HG02610 (cell line): ENCODE measurements around the gene MITF.

Source experiments
- ATAC-seq: cut with Tn5 transposase; IDR thresholded peaks from one replicate; pipeline ENCODE4 v1.9.1; 2021; ENCODE audit warnings: mild to moderate bottlenecking, moderate library complexity; ENCODE audit not compliant: unreplicated experiment

MITF gene

DNA sequence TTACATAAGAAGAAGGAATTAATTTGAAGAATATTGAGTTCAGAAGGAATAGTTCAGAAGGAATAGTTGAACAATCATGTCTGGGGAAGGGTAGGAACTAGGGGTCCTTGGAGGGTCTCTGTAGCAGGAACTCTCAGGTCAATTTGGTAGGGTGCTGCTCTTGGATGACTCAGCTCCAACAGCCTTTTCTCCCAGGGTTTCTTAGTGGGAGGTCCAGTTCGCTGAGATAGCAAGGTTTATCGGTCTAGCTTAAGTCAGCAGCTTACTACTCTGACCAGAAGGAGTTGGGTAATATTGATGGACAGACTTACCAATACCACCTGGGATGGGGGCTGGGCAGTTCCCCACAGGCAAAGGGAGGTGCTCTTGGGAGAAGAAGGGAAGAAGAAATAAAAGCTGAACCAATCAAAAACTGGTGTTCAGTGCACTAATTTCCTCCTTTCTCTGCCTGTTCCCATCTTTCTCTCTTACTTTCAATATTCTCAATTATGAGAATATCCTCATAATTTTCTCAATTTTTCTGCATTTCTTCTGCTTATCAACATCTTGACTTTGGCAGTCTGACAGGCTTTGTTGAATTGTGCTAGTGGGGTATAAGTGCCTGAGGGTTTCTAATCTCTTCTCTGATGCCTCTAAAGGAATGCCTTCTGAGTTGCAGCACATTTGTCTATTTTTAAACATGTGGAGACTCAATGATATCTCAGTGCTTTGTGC, 14.4 kb upstream of the MITF start:
- ATAC-seq = no peak

- no peak for ATAC-seq
Observed at GRCh38 chr3:69725994-69726571, 13.2 kb upstream of the MITF start.

- ATAC-seq = no peak
Observed at GRCh38 chr3:69729147-69729919, 9.9 kb upstream of the MITF start.

GRCh38 chr3:69731080-69731479, 8.2 kb upstream of the MITF start:
- no peak for ATAC-seq

- ATAC-seq = no peak
Observed at GRCh38 chr3:69735893-69736292, 3.4 kb upstream of the MITF start.

DNA sequence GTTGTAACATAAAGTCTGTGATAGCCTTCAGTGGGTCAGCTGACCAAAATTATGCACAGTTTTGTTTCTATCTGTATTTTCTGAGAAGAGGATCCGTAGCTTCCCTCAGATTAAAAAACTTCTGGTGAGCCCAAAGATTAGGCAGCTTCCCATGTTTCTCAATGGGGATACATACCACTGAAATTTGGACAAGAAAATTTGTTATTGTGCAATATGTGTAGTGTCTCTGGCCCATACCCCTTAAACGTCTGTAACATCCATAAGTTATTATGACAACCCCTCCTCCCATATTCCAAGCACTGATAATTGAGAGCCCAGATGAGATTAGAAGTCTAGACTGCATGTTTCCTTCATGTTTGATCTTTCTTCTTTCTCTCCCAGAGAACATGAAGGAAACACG, 1.9 kb upstream of the MITF start:
- ATAC-seq = no peak

DNA sequence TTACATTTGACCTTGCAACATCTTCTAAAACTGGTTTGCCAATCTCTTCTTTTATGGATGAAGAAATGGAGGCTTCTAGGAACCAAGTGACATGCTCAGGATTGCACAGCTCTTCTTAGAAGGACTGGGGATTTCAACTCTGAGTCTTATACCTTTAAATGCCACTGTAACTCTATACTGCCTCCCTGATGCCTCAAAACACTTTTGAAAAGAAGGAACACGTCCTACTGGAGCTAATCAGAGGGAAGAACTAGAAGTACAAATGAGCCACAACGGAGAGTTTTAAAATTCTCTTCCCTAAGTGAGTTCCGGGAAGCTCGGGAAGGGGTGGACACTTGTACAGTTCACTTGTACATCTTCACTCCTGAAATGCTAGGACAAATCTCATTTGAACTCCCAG, 949 bp upstream of the MITF start:
- ATAC-seq = no peak

DNA sequence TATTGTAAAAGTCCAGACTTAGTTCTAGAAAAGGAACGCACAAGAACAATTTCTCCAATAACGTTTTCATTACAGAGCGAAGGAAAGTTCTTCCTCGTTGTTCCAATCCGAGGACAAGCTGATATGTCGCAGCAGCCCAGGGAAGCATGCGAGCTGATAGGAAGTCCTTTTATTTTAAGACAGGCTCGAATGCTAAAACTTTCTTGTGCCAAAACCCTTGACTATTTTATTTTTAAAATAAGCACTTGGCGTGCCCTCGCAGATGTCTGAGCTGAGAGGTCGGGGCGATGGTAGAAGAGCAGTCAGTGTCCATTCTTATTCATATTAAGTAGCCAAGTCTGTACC, 433 bp upstream of the MITF start:
- no peak for ATAC-seq

DNA sequence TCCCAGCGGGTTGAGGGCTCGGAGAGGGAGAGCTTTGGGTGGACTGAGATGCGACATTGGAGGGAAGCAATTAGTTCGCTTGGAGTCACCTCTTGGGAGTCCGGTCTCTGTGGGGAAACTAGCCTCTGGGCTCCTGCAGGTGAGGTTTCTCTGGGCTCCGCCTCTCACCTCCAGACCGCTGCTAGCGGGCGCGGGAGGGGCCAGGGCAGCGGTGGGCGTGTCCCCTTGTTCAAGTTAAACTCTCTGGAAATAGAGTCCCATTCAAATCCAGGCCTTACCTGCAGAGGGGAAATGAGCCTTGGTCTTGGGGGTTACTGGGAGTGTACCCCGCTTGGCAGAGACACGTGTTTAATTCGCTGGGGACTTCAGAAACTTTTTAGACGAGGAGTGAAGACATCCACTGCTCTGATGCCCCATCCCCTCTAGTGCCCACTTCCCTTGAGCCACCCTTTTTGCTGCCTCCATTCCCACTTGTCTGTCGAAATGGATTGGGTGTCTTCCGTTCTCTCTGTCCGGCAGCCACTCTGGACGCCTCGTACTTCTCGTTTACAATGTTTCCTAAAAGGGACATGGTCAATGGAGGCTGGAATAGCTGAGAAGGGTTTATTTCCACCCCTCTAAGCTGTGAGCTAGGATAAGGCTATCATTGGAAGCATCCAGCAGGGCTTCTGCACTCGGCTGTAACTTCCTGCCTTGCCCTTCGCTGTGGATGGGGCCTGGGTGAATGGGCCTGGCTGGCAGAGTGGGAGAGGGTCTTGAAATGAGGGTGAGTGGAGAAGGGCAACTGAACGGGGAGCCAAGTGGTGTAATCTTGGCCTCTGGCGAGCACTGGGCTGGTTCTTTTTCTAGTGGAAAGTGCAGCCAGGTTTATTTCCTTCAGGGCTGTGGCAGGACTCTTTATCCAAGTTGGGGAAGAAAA, 1.1 kb downstream of the MITF start:
- no peak for ATAC-seq

DNA sequence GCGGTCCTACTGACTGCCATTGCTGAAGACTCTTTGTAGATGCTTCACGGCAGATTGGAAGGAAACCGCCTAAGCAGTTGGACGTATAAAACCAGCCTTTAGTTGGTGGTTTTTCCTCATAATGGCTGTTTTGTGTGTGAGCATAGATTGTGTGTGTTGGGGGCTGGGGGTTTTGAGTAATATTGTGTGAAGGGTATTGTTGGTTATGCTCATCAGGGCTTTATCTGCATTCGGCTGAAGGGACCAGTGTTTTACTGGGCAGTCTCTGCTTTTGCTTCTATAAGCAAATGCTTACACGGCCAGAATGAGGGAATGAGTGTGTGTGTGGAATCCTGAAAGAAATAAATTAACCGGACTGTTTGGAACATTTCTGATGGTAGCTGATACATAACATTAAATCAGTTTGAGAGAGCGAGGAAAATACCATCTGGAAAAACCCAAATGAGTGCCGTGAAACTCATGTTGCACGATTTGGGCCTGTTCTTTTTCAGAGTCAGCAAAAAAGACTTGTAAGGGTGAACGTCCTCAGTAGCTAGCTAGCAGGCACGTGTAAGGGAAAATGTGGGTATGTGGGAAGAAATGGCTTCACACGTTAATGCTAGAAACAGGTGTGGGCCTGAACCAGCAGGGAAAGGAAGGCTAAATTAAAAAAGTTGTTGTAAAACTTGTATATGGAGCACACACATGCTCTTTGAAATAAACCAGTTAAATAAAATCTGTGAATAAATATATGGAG, 1.9 kb downstream of the MITF start:
- ATAC-seq = no peak

- ATAC-seq = no peak
Observed at GRCh38 chr3:69742391-69742790, 3.1 kb downstream of the MITF start.

DNA sequence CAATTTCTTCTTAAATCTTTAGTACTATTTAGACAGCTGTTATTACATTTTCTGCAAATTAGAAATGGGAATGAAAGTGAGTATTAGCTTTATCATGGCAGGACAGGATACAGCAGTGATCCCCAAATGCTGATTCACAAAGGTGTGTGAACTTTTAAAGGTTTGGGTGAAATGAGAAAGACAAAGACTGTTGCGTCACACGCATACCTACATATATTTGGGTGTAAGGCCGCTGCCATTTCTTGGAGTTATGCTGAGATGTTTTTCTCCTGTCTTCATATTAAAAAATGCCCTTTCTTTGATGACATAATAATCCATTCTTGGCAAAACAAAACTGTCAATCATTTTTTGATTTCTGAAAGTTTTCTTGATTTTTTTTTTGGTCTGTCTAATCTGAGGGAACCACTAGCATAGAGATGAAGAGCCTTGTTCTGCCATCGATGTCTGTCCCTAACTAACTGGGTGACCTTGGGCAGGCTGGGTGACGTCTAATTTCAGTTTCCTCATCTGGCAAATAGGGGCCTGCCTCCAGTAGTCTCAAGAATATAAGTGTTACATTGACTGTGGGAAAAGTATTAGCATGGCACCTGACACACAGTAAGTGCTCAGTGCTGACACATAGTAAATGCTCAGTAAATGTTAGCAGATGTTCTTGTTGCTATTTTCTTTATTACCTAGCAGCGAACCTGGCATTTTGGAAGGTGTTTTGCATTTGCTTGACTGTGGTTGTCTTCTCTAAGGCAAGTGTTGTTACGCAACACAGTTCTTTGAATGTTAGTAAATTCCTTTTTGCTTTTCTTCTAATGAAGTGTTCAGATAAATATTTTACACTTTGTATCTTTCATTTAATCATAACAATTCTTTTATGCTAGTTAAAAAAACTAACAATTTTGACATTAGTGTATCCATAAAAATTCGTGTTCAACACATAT, 5.0 kb downstream of the MITF start:
- no peak for ATAC-seq

DNA sequence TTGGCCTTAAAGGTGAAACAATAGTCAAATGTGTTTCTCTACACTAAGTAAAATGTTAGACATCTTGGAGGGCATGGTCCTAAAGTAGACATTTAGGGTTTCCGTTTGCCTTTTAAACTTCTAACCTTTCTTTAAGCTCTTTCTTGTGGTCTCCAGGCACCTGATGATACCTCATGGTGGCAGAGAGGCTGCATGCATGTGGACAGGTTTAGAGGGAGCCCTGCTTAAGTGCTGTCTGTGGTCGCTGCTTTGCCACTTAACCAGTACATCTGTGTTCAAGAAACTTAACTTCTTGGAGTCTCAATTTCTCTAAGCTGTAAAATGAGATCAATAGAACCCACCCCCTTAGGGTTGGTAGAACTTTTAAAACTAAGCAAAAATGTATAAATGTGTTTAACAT, 6.2 kb downstream of the MITF start:
- no peak for ATAC-seq

DNA sequence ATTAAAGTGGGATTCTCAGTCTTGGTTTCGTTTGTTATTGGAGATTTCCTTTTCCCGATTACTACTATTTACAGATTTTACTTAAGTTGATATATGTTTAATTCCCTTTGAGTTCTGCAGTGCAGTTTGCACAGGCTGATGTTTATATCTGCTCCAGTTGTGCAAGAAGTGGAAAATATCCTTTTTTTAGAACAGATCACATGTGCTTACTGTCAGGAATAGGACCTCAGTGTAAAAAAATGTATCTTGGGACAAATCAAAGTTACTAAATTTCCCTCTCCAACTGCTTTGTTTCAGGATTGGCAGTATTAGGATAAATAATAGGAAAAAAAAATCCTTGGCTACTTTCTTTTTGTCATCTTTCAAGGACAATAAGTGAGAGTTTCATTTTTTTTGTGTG, 6.9 kb downstream of the MITF start:
- ATAC-seq = no peak

DNA sequence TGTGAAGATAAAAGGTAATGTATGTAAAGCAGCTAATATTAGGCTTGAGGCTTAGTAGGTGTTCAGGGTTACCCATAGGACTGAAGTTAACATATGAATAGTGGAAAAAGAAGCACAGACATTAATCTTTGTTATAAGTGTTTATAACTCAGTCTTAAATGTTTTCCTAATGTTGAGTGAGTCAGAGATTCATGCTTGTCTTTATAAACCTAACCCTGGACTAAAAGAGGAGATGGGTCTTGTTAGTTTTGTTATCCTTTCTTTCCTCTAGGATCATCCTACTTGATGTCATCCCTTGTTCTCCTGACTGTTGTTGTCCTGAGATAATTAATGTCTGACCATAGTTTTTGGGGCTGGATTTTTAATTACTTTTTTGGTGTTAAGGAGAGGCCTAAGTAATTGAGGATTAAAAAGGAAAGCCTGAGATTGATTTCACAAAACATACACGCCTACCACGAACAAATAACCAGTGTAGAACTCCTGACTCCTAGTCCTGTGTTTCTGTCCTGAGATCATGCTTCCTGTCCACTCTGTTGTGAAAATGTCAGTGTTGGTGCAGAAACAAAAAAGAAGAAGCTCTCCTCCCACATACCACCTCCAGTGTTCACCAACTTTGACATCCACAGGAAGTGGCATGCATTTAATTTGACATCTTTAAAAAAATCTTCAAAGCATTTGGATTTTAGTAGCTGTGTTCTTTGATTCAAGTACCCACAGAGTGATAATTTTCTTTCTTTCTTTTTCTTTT, 8.4 kb downstream of the MITF start:
- ATAC-seq = no peak

DNA sequence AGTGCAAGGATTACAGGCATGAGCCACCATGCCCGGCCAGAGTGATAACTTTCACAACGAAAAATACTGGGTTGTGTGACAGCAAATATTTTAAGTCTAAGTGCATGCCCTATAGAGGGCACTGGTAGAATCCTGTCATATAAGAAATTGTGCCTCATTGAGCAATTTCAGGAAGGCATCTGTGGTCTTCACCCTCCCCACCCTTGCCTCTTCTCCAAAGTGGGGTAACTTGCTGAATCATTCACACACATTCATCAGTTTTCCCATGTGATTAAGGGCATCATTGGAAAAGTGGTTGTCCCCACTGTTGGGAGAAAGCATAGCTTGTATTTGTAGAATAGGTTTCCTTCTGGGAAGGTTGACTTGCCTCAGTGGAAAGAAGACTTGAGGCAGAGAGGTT, 9.2 kb downstream of the MITF start:
- no peak for ATAC-seq

GRCh38 chr3:69749461-69749860, 10.2 kb downstream of the MITF start:
- no peak for ATAC-seq

DNA sequence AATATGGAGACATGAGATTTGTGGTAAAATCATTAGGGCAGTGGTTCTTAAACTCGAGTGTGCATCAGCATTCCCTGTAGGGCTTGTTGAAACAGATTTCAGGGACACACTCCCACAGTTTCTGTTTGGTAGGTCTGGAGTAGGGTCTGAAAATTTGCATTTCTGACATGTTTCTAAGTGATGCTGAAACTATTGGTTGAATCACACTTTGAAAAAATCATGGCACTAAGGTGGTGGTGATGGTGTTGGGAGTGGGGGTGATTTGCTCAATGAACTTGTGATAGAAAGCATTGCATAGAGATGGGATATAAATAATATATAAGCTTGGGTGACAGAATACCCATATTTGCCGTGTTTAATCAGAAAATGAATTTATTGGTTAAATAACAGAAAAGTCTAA, 11.3 kb downstream of the MITF start:
- no peak for ATAC-seq

GRCh38 chr3:69751074-69751476, 11.8 kb downstream of the MITF start:
- no peak for ATAC-seq
